Epithelial cell of proximal tubule (primary cell): ENCODE measurements around the gene NDUFA3. TPM values are rescaled to one million over a fixed set of nuclear protein-coding genes. Genes with fewer than 3 reads are reported as not detected.

Experiments
- DNase-seq: peaks from one replicate; pipeline ENCODE4 v3.0.0-alpha.2; 2011; ENCODE audit warnings: low read depth
- H3K4me3 ChIP-seq: 2 replicates; pipeline ENCODE4 v1.5.1; 2011; ENCODE audit warnings: low read depth, mild to moderate bottlenecking, low read length
- total RNA-seq: library from RNA; depleted of rRNA; stranded (reverse); fragments of >200 nt; gene quantifications from 2 replicates; pipeline ENCODE4 v1.2.3, GENCODE V29; 2015
- TF ChIP-seq, protein P1 (sequence below): conservative IDR thresholded peaks from 2 replicates; pipeline ENCODE4 v1.5.1; 2012; ENCODE audit warnings: low read depth, mild to moderate bottlenecking, low read length

The NDUFA3 gene
- total RNA-seq, 1 donor from 2014 or later = 35.9 TPM

DNA sequence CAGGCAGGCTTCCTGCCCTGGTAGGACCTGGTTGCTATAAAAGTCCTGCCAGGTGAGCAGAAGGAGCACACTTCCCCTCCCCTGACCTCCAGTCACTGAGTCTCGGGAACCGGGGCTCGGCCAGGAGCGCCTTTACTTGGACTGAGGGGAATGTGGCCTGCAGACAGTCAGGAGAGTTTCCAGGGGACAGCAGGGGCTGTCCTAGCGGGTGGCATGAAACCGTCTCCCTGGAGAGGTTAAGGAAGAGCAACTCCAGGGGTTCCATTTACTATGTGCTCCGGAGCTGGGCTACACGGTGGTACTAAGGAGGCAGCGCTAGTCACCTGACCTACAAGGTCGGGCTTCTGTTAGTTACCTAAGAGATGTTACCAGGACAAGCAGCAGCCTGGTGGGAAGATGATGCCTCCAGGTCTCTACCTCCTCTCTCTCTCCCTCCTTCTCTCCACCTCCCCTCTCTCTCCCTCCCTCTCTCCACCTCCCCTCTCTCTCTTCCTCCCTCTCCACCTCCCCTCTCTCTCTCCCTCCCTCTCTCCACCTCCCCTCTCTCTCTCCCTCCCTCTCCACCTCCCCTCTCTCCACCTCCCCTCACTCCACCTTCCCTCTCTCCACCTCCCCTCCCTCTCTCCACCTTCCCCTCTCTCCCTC, 30.8 kb downstream of the NDUFA3 start:
- TF ChIP-seq, protein P1, sequence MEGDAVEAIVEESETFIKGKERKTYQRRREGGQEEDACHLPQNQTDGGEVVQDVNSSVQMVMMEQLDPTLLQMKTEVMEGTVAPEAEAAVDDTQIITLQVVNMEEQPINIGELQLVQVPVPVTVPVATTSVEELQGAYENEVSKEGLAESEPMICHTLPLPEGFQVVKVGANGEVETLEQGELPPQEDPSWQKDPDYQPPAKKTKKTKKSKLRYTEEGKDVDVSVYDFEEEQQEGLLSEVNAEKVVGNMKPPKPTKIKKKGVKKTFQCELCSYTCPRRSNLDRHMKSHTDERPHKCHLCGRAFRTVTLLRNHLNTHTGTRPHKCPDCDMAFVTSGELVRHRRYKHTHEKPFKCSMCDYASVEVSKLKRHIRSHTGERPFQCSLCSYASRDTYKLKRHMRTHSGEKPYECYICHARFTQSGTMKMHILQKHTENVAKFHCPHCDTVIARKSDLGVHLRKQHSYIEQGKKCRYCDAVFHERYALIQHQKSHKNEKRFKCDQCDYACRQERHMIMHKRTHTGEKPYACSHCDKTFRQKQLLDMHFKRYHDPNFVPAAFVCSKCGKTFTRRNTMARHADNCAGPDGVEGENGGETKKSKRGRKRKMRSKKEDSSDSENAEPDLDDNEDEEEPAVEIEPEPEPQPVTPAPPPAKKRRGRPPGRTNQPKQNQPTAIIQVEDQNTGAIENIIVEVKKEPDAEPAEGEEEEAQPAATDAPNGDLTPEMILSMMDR = no peak
- no peak for DNase-seq

DNA sequence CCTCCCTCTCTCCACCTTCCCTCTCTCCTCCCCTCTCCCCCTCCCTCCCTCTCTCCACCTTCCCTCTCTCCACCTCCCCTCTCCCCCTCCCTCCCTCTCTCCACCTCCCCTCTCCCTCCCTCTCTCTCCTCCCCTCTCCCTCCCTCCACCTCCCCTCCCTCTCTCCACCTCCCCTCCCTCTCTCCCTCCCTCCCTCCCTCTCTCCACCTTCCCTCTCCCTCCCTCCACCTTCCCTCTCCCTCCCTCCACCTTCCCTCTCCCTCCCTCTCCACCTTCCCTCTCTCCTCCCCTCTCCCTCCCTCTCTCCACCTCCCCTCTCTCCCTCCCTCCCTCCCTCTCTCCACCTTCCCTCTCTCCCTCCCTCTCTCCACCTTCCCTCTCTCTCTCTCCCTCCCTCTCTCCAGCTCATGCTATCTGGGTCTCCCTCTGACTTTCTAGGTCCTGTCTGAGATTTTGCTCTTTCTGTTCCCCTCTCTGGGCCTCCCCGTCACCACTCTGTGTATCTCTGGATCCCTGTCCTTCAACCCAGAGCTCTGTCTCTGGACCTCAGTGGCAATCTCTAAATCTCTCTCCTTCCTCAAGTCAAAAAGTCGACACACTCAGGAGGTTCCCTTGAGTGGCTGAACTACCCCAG, 31.4 kb downstream of the NDUFA3 start:
- DNase-seq = no peak
- TF ChIP-seq, protein P1 = no peak
- no peak overlapping the region for H3K4me3 ChIP-seq

More for the DNA sequence above, 30.8 kb downstream of the NDUFA3 start:
- no peak overlapping the region for H3K4me3 ChIP-seq

DNA sequence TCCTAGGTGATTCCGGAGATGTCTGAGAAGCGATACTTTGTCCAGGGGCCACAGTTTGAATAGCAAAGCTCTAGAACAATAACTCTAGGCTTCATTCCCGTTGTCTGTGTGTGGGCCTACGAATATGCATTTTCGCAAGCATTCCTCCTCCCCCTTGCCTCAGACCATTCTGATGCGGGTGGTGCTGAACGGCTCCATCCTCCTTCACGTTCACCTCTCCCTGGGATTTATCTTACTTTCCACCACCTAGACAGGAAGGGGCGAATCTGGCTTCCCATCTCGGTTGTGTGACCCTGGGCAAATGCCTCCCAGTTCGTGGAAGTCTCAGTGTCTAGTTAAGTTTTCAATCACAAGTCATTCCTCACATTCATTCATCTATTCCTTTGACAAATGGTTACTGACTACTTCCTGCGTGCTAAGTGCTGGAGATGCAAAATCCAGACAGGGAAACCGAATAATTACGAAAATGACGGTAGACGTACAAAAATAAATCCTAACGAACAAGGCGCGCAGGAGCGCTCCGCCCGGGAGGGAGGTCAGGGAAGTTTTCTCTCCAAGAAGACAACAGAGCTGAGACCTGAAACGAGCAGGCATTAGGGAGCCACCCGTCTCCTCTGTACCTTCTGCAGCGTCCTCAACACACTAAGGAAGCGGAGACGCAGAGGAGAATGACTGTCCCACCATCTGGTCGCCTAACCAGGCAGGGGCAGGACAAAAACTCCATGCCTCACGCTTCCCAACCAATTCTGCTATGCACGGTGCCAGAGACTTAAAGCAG, 33.6 kb downstream of the NDUFA3 start:
- TF ChIP-seq, protein P1 = no peak
- peak overlapping the region; percentile 70 for H3K4me3 ChIP-seq
- DNase-seq = peak; percentile 9

DNA sequence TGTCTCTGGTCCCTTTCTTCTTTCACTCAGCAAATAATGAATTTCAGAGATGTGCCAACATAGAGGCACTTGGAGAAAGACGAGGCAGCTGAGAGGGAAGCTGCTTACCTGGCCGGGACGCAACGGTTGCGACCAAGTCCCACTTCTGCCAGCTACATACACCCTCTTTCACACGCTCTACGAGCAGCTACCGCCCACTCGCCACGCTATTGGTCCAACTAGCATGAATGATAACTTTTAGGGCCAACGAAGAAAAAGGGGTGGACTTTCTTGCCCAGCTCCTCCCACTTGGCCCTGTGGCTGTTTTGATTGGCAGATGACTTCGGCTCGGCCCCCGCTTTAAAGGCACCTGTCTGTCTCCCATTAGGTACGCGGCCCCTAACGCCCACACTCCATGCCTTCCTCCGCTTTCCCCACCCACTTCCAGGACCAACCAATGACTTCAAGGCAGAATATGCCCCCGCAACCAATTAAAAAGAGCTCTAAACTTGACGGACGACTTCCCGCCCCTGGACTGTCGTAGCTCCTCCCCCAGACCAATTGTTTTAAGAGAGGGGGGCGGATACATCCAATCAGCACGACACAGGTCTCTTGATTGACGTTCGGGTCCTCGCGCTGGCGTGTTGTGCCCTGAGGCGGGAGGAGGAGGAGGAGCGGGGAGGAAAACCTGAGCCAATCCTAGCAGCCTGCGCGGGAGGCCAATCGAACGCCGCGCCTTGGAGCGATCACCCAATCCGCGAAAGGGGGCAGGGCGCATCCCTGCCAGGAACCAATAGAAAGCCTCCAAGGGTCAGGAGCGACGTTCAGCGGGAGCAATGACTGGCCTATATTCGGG, 34.4 kb downstream of the NDUFA3 start:
- H3K4me3 ChIP-seq = peak overlapping the region; percentile 88
- peak; percentile 99 for DNase-seq
- TF ChIP-seq, protein P1 = no peak

DNA sequence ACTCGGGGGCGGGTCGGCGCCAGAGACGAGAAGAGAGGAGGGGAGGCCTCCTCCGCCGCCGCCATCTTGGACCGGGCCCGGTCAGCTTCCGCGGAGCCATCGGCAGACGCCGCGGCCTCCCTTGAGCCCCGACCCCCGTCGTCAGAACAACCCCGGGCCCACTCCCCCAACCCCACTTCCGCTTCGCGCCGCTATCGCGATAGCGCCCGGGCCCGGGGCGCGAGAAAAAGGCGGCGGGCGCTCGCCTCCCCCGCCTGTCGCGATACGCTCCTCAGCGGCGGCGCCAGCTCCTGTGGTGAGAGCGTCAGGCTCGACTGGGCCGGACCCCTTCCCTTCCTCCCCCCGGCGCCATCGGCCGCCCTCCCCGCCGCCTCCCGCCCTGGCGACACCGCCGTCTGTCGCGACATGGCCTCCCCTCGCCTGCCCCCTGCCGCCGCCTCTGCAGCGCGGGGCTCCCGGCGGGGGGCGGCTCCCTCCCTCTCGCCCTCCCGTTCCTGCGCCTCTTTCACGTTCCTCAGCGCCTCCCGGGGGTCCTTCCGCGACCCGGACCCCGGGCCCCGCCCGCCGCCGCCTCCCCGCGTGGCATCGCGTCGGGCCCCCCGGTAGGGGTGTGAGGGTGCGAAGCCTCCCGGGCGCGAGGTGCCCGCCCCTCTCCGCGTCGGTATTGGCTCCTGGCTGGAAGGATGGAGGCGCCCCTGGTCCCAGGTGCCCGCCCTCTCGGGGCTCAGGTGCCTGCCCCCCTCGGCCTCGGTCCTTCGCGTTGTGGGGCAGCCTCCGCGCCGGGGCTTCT, 35.2 kb downstream of the NDUFA3 start, which contains the start of gene CNOT3:
CNOT3 (plus strand) TSS at position 64 of the 790 bp plus-strand sequence. CDS start 5,217 bp downstream, outside the sequence.
- H3K4me3 ChIP-seq = peak within 1 kb of the TSS; percentile 88
- TF ChIP-seq, protein P1 = peak; percentile 22
- no peak for DNase-seq
